Calu3 (cell line): ENCODE measurements around the gene DPM3. TPM values are rescaled to one million over a fixed set of nuclear protein-coding genes. Genes with fewer than 3 reads are reported as not detected.

Source experiments
- BruUV-seq: library from RNA; stranded (reverse); fragments of 400-500 nt; replicated peaks from 2 replicates; lab custom pipeline; 2021; lab: Mats Ljungman, UMichigan
- CTCF ChIA-PET: fragments of 300-600 bp; sonication (Branson Sonifier 250); formaldehyde crosslinking; loops from one replicate; lab custom pipeline; 2022; ENCODE audit warnings: antibody characterized with exemption; lab: Charles Lee
- DNase-seq: peaks from one replicate; pipeline ENCODE4 v3.0.0; 2022
- H3K27ac Mint-ChIP-seq: one replicate; pipeline ENCODE4 v1.8.0; 2022; ENCODE audit warnings: mixed read lengths; ENCODE audit not compliant: unreplicated experiment
- H3K27me3 Mint-ChIP-seq: one replicate; pipeline ENCODE4 v1.8.0; 2022; ENCODE audit warnings: mixed read lengths; ENCODE audit not compliant: unreplicated experiment
- H3K36me3 Mint-ChIP-seq: one replicate; pipeline ENCODE4 v1.8.0; 2022; ENCODE audit warnings: mild to moderate bottlenecking, moderate library complexity, mixed read lengths; ENCODE audit not compliant: insufficient read depth, unreplicated experiment
- H3K4me1 Mint-ChIP-seq: one replicate; pipeline ENCODE4 v1.8.0; 2022; ENCODE audit warnings: mild to moderate bottlenecking, low read depth, mixed read lengths; ENCODE audit not compliant: unreplicated experiment
- H3K4me3 Mint-ChIP-seq: one replicate; pipeline ENCODE4 v1.8.0; 2022; ENCODE audit warnings: mild to moderate bottlenecking, low read depth, moderate library complexity, mixed read lengths; ENCODE audit not compliant: unreplicated experiment
- H3K9me3 Mint-ChIP-seq: one replicate; pipeline ENCODE4 v1.8.0; 2022; ENCODE audit warnings: low read depth, mixed read lengths; ENCODE audit not compliant: unreplicated experiment
- intact Hi-C: fragments of 100-400 bp; cut with micrococcal nuclease; formaldehyde crosslinking; loops from one replicate; pipeline ENCODE4 v1.10.0; 2022; ENCODE audit not compliant: unreplicated experiment
- total RNA-seq: library from RNA; stranded (reverse); gene quantifications from 2 replicates; pipeline ENCODE4 v1.2.3, GENCODE V29; 2022
- TF ChIP-seq, protein P1 (sequence below): fragments of 200-600 bp; IDR thresholded peaks from one replicate; pipeline ENCODE4 v1.8.0; 2022; ENCODE audit warnings: antibody characterized with exemption; ENCODE audit not compliant: unreplicated experiment

The DPM3 gene
- total RNA-seq, 1 experiment from 2014 or later, result 38.7 TPM

DNA sequence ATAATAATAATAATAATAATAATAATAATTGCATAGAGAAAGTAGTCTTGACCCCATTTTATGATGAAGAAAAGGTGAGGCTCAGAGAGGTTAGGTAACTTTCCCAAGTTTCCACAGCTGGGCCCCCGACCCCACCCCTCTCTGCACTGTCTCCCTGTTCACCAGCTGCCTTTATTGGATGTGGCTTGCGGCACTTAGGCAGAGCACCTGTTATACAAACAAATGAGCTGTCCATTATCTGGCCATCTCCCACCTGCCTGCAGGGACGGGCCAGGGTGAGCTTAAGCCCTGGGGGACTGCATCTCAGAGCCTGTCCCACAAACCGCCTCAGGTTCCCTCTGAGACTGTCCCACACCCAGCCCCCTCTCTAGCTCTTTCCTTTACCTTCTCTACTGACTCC lies 22.7 kb downstream of the DPM3 start:
- Mint-ChIP-seq H3K36me3 (no peaks in the 10 kb centered on the region), H3K9me3 (no peaks in the 10 kb centered on the region), H3K4me3 (no peak overlapping the region), H3K27me3 (peaks cover 43% of the 10 kb centered on the region), H3K27ac (no peak overlapping the region), H3K4me1 (peaks cover 7% of the 10 kb centered on the region)
- intact Hi-C loops, result no loop called here
- TF ChIP-seq, protein P1, sequence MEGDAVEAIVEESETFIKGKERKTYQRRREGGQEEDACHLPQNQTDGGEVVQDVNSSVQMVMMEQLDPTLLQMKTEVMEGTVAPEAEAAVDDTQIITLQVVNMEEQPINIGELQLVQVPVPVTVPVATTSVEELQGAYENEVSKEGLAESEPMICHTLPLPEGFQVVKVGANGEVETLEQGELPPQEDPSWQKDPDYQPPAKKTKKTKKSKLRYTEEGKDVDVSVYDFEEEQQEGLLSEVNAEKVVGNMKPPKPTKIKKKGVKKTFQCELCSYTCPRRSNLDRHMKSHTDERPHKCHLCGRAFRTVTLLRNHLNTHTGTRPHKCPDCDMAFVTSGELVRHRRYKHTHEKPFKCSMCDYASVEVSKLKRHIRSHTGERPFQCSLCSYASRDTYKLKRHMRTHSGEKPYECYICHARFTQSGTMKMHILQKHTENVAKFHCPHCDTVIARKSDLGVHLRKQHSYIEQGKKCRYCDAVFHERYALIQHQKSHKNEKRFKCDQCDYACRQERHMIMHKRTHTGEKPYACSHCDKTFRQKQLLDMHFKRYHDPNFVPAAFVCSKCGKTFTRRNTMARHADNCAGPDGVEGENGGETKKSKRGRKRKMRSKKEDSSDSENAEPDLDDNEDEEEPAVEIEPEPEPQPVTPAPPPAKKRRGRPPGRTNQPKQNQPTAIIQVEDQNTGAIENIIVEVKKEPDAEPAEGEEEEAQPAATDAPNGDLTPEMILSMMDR, result no peak
- no peak for DNase-seq
- no TSS peak for BruUV-seq
- CTCF ChIA-PET, result interaction anchor here (0.7 kb wide), 1 partner anchor 8 kb away, joined by 3 read pairs; no protein-coding TSS in a partner anchor

DNA sequence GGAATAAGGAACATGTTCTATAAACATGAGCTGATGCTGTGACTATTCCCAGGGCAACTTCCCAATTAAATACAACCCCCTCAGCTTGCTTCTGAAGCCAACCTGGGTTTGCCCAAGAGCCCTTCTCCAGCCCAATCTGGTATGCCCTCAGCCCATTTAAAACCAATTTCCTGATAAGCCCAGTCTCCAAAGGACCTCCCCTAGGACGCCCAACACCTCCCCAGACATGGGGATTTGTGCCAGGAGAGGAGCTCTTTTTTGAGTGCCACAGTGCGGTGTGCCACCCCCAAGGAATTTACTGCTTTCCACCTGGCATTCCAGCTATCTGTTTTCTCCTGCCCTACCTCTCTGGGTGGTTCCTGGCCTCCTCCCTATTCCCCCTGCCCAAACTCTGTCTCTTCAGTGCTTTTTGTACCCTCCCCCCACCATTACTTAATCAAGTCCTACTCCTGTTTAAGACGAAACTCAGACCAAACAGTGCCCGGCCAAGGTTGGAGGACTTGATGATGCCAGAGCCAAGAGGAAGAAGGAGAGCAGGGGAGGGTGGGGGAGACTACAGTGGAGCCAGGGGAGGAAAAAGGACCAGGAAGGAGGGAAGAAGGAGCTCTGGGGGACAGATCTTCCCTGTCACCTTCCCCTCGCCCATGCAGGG lies 24.1 kb downstream of the DPM3 start:
- Mint-ChIP-seq H3K9me3 (no peaks in the 10 kb centered on the region), H3K27me3 (peaks cover 36% of the 10 kb centered on the region), H3K4me3 (no peak overlapping the region), H3K36me3 (no peaks in the 10 kb centered on the region), H3K27ac (no peak overlapping the region), H3K4me1 (peaks cover 7% of the 10 kb centered on the region)
- no TSS peak for BruUV-seq
- intact Hi-C loops, result no loop called here
- DNase-seq, result no peak
- TF ChIP-seq, protein P1, result no peak
- CTCF ChIA-PET, result interaction anchor here (0.5 to 0.7 kb wide), 3 partner anchors 26 to 240 kb away, joined by 3 to 10 read pairs (median 10); no protein-coding TSS in a partner anchor

DNA sequence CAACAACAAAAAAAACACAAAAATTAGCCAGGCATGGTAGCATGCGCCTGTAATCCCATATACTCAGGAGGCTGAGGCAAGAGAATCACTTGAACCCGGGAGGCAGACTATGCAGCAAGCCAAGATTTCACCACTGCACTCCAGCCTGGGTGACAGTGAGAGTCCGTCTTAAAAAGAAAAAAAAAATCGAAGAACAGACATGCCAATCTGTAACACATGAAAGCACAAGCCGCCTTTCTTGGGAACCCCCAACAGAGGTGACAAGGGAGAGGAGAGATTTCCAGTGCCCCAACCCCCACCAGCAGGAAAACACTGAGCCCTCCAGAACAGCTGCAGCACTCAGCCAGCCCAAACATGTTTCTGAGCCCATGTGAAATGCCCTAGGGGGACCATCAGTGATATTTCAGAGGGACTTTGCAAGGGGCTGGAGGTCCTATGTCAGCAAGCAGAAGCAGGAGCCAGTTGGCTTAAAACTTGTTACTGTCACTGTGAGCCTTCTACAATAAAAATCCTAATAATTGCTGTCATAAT lies 26.8 kb downstream of the DPM3 start:
- Mint-ChIP-seq H3K36me3 (no peaks in the 10 kb centered on the region), H3K27me3 (peaks cover 17% of the 10 kb centered on the region), H3K27ac (no peak overlapping the region), H3K4me1 (no peaks in the 10 kb centered on the region), H3K9me3 (no peaks in the 10 kb centered on the region), H3K4me3 (no peak overlapping the region)
- TF ChIP-seq, protein P1, result no peak
- no TSS peak for BruUV-seq
- CTCF ChIA-PET, result no interaction called here
- no peak for DNase-seq
- intact Hi-C loops, result no loop called here

DNA sequence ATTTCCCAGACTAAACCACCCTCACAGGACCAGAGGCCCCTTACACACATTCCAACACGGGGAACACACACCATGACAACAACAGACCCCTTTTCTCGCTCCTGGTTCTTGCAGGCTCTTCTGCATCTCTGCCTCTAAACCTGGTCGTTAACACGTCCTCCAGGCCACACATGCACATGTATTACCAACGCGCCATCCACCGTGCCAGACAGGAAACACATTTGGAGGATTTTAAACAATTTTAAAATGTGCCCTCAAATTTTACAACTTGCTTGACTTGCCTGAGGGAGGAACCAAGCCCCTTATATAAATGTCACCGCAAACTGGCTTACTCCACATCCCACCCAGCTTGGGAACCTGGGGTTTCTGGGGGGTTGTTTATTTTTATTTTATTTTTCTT lies 29.5 kb downstream of the DPM3 start:
- Mint-ChIP-seq H3K9me3 (no peaks in the 10 kb centered on the region), H3K27me3 (peaks cover 6% of the 10 kb centered on the region), H3K4me3 (no peak overlapping the region), H3K4me1 (no peaks in the 10 kb centered on the region), H3K27ac (no peak overlapping the region), H3K36me3 (no peaks in the 10 kb centered on the region)
- intact Hi-C loops, result no loop called here
- no TSS peak for BruUV-seq
- TF ChIP-seq, protein P1, result no peak
- CTCF ChIA-PET, result no interaction called here
- no peak for DNase-seq
